Activated T-helper 17 cell treated with anti-CD3 and anti-CD28 coated beads, Interleukin-2, amount 50 U/mL, for 72 hours (primary cell): ENCODE data around the gene KCNAB2. TPM values are rescaled to one million over a fixed set of nuclear protein-coding genes. Genes with fewer than 3 reads are reported as not detected.

Experiments used
- ATAC-seq: fragments of 150-1000 bp; cut with Tn5 transposase; replicated peaks from 2 replicates; pipeline ENCODE4 v1.10.0; 2021; ENCODE audit warnings: mild to moderate bottlenecking, moderate library complexity
- H3K27ac Mint-ChIP-seq: one replicate; pipeline ENCODE4 v1.8.0; 2022; ENCODE audit warnings: mixed read lengths
- H3K27me3 Mint-ChIP-seq: one replicate; pipeline ENCODE4 v1.8.0; 2022; ENCODE audit warnings: mixed read lengths
- H3K36me3 Mint-ChIP-seq: one replicate; pipeline ENCODE4 v1.8.0; 2022; ENCODE audit warnings: low read depth, mild to moderate bottlenecking, mixed read lengths
- H3K4me1 Mint-ChIP-seq: one replicate; pipeline ENCODE4 v1.8.0; 2022; ENCODE audit warnings: mixed read lengths
- H3K4me3 Mint-ChIP-seq: one replicate; pipeline ENCODE4 v1.8.0; 2022; ENCODE audit warnings: mild to moderate bottlenecking, mixed read lengths
- H3K9me3 Mint-ChIP-seq: one replicate; pipeline ENCODE4 v1.8.0; 2022; ENCODE audit warnings: mixed read lengths
- total RNA-seq, 2 donors: library from RNA; stranded (reverse); gene quantifications; one replicate each; pipeline ENCODE4 v1.2.3, GENCODE V29; 2022

The KCNAB2 gene
- total RNA-seq, 2 donors from 2014 or later, result 407 to 432 TPM

GRCh38 chr1:6019166-6019845 lies 26.4 kb upstream of the KCNAB2 start:
- H3K27me3 Mint-ChIP-seq, result no peaks in the 10 kb centered on the region
- peaks cover 21% of the 10 kb centered on the region for H3K36me3 Mint-ChIP-seq
- H3K4me1 Mint-ChIP-seq, result peaks cover 9% of the 10 kb centered on the region
- no peak overlapping the region for H3K27ac Mint-ChIP-seq
- H3K9me3 Mint-ChIP-seq, result no peaks in the 10 kb centered on the region
- no peak for ATAC-seq
- no peak overlapping the region for H3K4me3 Mint-ChIP-seq

- Mint-ChIP-seq H3K27me3 (no peaks in the 10 kb centered on the region), H3K4me3 (no peak overlapping the region), H3K4me1 (peaks cover 14% of the 10 kb centered on the region), H3K9me3 (no peaks in the 10 kb centered on the region), H3K27ac (no peak overlapping the region), H3K36me3 (peaks cover 24% of the 10 kb centered on the region)
- no peak for ATAC-seq
Measured at GRCh38 chr1:6022193-6022592, 23.5 kb upstream of the KCNAB2 start.

- Mint-ChIP-seq H3K4me3 (no peak overlapping the region), H3K36me3 (peaks cover 35% of the 10 kb centered on the region), H3K9me3 (no peaks in the 10 kb centered on the region), H3K27me3 (no peaks in the 10 kb centered on the region), H3K4me1 (peaks cover 18% of the 10 kb centered on the region), H3K27ac (no peak overlapping the region)
- ATAC-seq, result no peak
Measured at GRCh38 chr1:6023346-6023745, 22.3 kb upstream of the KCNAB2 start.

- no peak for ATAC-seq
- H3K27me3 Mint-ChIP-seq, result no peaks in the 10 kb centered on the region
- H3K9me3 Mint-ChIP-seq, result no peaks in the 10 kb centered on the region
- H3K4me3 Mint-ChIP-seq, result peak overlapping the region; percentile 99
- H3K4me1 Mint-ChIP-seq, result peaks cover 21% of the 10 kb centered on the region
- peaks cover 45% of the 10 kb centered on the region for H3K36me3 Mint-ChIP-seq
- H3K27ac Mint-ChIP-seq, result no peak overlapping the region
Measured at GRCh38 chr1:6024376-6024775, 21.3 kb upstream of the KCNAB2 start.

- Mint-ChIP-seq H3K36me3 (peaks cover 51% of the 10 kb centered on the region), H3K27me3 (no peaks in the 10 kb centered on the region), H3K27ac (peak overlapping the region; percentile 87), H3K4me1 (peaks cover 25% of the 10 kb centered on the region), H3K4me3 (peak overlapping the region; percentile 99), H3K9me3 (no peaks in the 10 kb centered on the region)
- ATAC-seq, result peak; percentile 28
Measured at GRCh38 chr1:6025269-6026094, 20.2 kb upstream of the KCNAB2 start.

- peak; percentile 83 for ATAC-seq
- no peaks in the 10 kb centered on the region for H3K9me3 Mint-ChIP-seq
- peak overlapping the region; percentile 97 for H3K27ac Mint-ChIP-seq
- peak overlapping the region; percentile 99 for H3K4me3 Mint-ChIP-seq
- H3K4me1 Mint-ChIP-seq, result peaks cover 33% of the 10 kb centered on the region
- no peaks in the 10 kb centered on the region for H3K27me3 Mint-ChIP-seq
- peaks cover 59% of the 10 kb centered on the region for H3K36me3 Mint-ChIP-seq
Measured at GRCh38 chr1:6026095-6026809, 19.4 kb upstream of the KCNAB2 start.

- Mint-ChIP-seq H3K36me3 (peaks cover 72% of the 10 kb centered on the region), H3K4me3 (peak overlapping the region; percentile 99), H3K4me1 (peaks cover 34% of the 10 kb centered on the region), H3K9me3 (no peaks in the 10 kb centered on the region), H3K27ac (peak overlapping the region; percentile 97), H3K27me3 (no peaks in the 10 kb centered on the region)
- peak; percentile 43 for ATAC-seq
Measured at GRCh38 chr1:6027591-6027990, 18.1 kb upstream of the KCNAB2 start.

- Mint-ChIP-seq H3K27ac (peak overlapping the region; percentile 97), H3K4me3 (peak overlapping the region; percentile 99), H3K4me1 (peaks cover 41% of the 10 kb centered on the region), H3K9me3 (no peaks in the 10 kb centered on the region), H3K36me3 (peaks cover 78% of the 10 kb centered on the region), H3K27me3 (no peaks in the 10 kb centered on the region)
- peak; percentile 61 for ATAC-seq
Measured at GRCh38 chr1:6028042-6028850, 17.4 kb upstream of the KCNAB2 start.

- H3K27me3 Mint-ChIP-seq, result no peaks in the 10 kb centered on the region
- peaks cover 86% of the 10 kb centered on the region for H3K36me3 Mint-ChIP-seq
- H3K4me3 Mint-ChIP-seq, result peak overlapping the region; percentile 99
- peaks cover 44% of the 10 kb centered on the region for H3K4me1 Mint-ChIP-seq
- ATAC-seq, result no peak
- H3K9me3 Mint-ChIP-seq, result no peaks in the 10 kb centered on the region
- peak overlapping the region; percentile 97 for H3K27ac Mint-ChIP-seq
Measured at GRCh38 chr1:6029351-6029750, 16.3 kb upstream of the KCNAB2 start.

- peak overlapping the region; percentile 99 for H3K4me3 Mint-ChIP-seq
- no peak for ATAC-seq
- H3K27ac Mint-ChIP-seq, result peak overlapping the region; percentile 52
- H3K4me1 Mint-ChIP-seq, result peaks cover 44% of the 10 kb centered on the region
- H3K9me3 Mint-ChIP-seq, result no peaks in the 10 kb centered on the region
- H3K27me3 Mint-ChIP-seq, result no peaks in the 10 kb centered on the region
- peaks cover 91% of the 10 kb centered on the region for H3K36me3 Mint-ChIP-seq
Measured at GRCh38 chr1:6030132-6030531, 15.6 kb upstream of the KCNAB2 start.

GRCh38 chr1:6030547-6031261 lies 15.0 kb upstream of the KCNAB2 start:
- peak overlapping the region; percentile 52 for H3K27ac Mint-ChIP-seq
- no peak for ATAC-seq
- peaks cover 46% of the 10 kb centered on the region for H3K4me1 Mint-ChIP-seq
- H3K4me3 Mint-ChIP-seq, result peak overlapping the region; percentile 99
- peaks cover 94% of the 10 kb centered on the region for H3K36me3 Mint-ChIP-seq
- no peaks in the 10 kb centered on the region for H3K27me3 Mint-ChIP-seq
- no peaks in the 10 kb centered on the region for H3K9me3 Mint-ChIP-seq

GRCh38 chr1:6033124-6033523 lies 12.6 kb upstream of the KCNAB2 start:
- no peaks in the 10 kb centered on the region for H3K27me3 Mint-ChIP-seq
- H3K36me3 Mint-ChIP-seq, result peaks cover 97% of the 10 kb centered on the region
- no peak overlapping the region for H3K27ac Mint-ChIP-seq

GRCh38 chr1:6033986-6034749 lies 11.5 kb upstream of the KCNAB2 start:
- Mint-ChIP-seq H3K4me3 (no peak overlapping the region), H3K27me3 (no peaks in the 10 kb centered on the region), H3K36me3 (peaks cover 97% of the 10 kb centered on the region), H3K4me1 (peaks cover 54% of the 10 kb centered on the region), H3K27ac (peak overlapping the region; percentile 75), H3K9me3 (no peaks in the 10 kb centered on the region)
- ATAC-seq, result peak; percentile 52

More at GRCh38 chr1:6033124-6033523, 12.6 kb upstream of the KCNAB2 start:
- ATAC-seq, result no peak
- peak overlapping the region; percentile 99 for H3K4me3 Mint-ChIP-seq
- no peaks in the 10 kb centered on the region for H3K9me3 Mint-ChIP-seq
- peaks cover 59% of the 10 kb centered on the region for H3K4me1 Mint-ChIP-seq
